Cardiac muscle cell (in vitro differentiated cells and primary cell): ENCODE results near the gene PSMA7. TPM values are rescaled to one million over a fixed set of nuclear protein-coding genes. Genes with fewer than 3 reads are reported as not detected.
A peak's percentile ranks its signal among the peaks of the same experiment; 100 is the strongest.

Experiments used
- DNase-seq, 2 donors: peaks; one replicate each; pipeline versions ENCODE4 v3.0.0 to v3.0.0-alpha.2; 2010 to 2017; ENCODE audit warnings: low read depth in 1 of 2, low spot score in 1 of 2
- H3K27ac ChIP-seq: fragments of 200-600 bp; sonication (generic); 2 replicates; pipeline ENCODE4 v1.5.1; 2016
- H3K27me3 ChIP-seq: fragments of 200-600 bp; sonication (generic); 2 replicates; pipeline ENCODE4 v1.6.0; 2016; ENCODE audit warnings: control low read depth
- H3K36me3 ChIP-seq: fragments of 200-600 bp; sonication (generic); 2 replicates; pipeline ENCODE4 v1.5.1; 2016; ENCODE audit warnings: control low read depth
- H3K4me1 ChIP-seq: fragments of 200-600 bp; sonication (generic); 2 replicates; pipeline ENCODE4 v1.8.1; 2017; ENCODE audit warnings: low read depth, mild to moderate bottlenecking, mixed run types
- H3K4me3 ChIP-seq: fragments of 200-600 bp; sonication (generic); 2 replicates; pipeline ENCODE4 v1.5.1; 2016; ENCODE audit warnings: mild to moderate bottlenecking
- H3K9me3 ChIP-seq: fragments of 200-600 bp; sonication (generic); 2 replicates; pipeline ENCODE4 v1.5.1; 2017; ENCODE audit warnings: low read depth, mild to moderate bottlenecking, control low read depth
- CTCF ChIP-seq: IDR thresholded peaks from 2 replicates; pipeline ENCODE4 v1.5.1; 2012; ENCODE audit warnings: low read depth, mild to moderate bottlenecking, low read length
- polyA plus RNA-seq: library from polyadenylated mRNA; unstranded; fragments of >200 nt; fragmentation: Nextera tagmentation; extraction: Ambion mirVana; gene quantifications from 2 replicates; pipeline ENCODE4 v1.2.1, GENCODE V29; 2016
- total RNA-seq: library from RNA; depleted of rRNA; stranded (reverse); fragments of >200 nt; gene quantifications from 2 replicates; pipeline ENCODE4 v1.2.3, GENCODE V29; 2016

PSMA7 gene
- total and polyA plus RNA-seq, 2 experiments from 2014 or later, result 333 to 505 TPM

- H3K4me3 ChIP-seq, result no peak overlapping the region
- peak; percentile 70 for TF ChIP-seq CTCF
- no peaks in the 10 kb centered on the region for H3K9me3 ChIP-seq
- peaks cover 3% of the 10 kb centered on the region for H3K36me3 ChIP-seq
- H3K4me1 ChIP-seq, result peaks cover 7% of the 10 kb centered on the region
- DNase-seq, result peak; percentile 54 to 80
- H3K27me3 ChIP-seq, result no peaks in the 10 kb centered on the region
- peak overlapping the region; percentile 37 for H3K27ac ChIP-seq
Observed at GRCh38 chr20:62156592-62157386, 13.6 kb upstream of the PSMA7 start.

GRCh38 chr20:62156254-62156556, 13.0 kb upstream of the PSMA7 start:
- Histone ChIP-seq H3K27ac (no peak overlapping the region), H3K9me3 (no peaks in the 10 kb centered on the region), H3K4me1 (peaks cover 7% of the 10 kb centered on the region), H3K4me3 (no peak overlapping the region), H3K27me3 (no peaks in the 10 kb centered on the region), H3K36me3 (peaks cover 3% of the 10 kb centered on the region)
- DNase-seq, result no peak
- TF ChIP-seq CTCF, result no peak

GRCh38 chr20:62155428-62156253, 12.4 kb upstream of the PSMA7 start:
- H3K36me3 ChIP-seq, result peaks cover 3% of the 10 kb centered on the region

GRCh38 chr20:62151835-62152364, 8.7 kb upstream of the PSMA7 start:
- Histone ChIP-seq H3K36me3 (peaks cover 3% of the 10 kb centered on the region), H3K27ac (no peak overlapping the region), H3K4me1 (peaks cover 4% of the 10 kb centered on the region), H3K27me3 (no peaks in the 10 kb centered on the region), H3K9me3 (no peaks in the 10 kb centered on the region), H3K4me3 (no peak overlapping the region)
- no peak for TF ChIP-seq CTCF
- no peak for DNase-seq

More at GRCh38 chr20:62155428-62156253, 12.4 kb upstream of the PSMA7 start:
- H3K9me3 ChIP-seq, result no peaks in the 10 kb centered on the region
- no peaks in the 10 kb centered on the region for H3K27me3 ChIP-seq
- H3K4me1 ChIP-seq, result peaks cover 7% of the 10 kb centered on the region
- no peak for DNase-seq
- TF ChIP-seq CTCF, result no peak
- no peak overlapping the region for H3K4me3 ChIP-seq
- H3K27ac ChIP-seq, result no peak overlapping the region

GRCh38 chr20:62151225-62151624, 8.0 kb upstream of the PSMA7 start:
- Histone ChIP-seq H3K27me3 (no peaks in the 10 kb centered on the region), H3K36me3 (peaks cover 3% of the 10 kb centered on the region), H3K4me3 (no peak overlapping the region), H3K27ac (no peak overlapping the region), H3K9me3 (no peaks in the 10 kb centered on the region), H3K4me1 (peaks cover 4% of the 10 kb centered on the region)
- no peak for TF ChIP-seq CTCF
- DNase-seq, result no peak
